NCI-H2171 treated with DMSO at 0.1 percent for 48 hours (cell line): Measurements from ENCODE around the gene WDR18.
"Not testable (repeated sequence)": the region's sequence is repeated elsewhere in the genome, so short reads cannot be mapped to it uniquely, and the experiment has no call there.

Experiments
- DNase-seq: peaks from one replicate; lab custom pipeline; 2025; lab: John Stamatoyannopoulos, UW

The WDR18 gene

GRCh38 chr19:950352-951066, 33.6 kb upstream of the WDR18 start:
- no peak for DNase-seq

GRCh38 chr19:952049-952679, 32.0 kb upstream of the WDR18 start:
- no peak for DNase-seq

- no peak for DNase-seq
Measured at GRCh38 chr19:952680-953444, 31.3 kb upstream of the WDR18 start.

GRCh38 chr19:953445-954271, 30.5 kb upstream of the WDR18 start:
- no peak for DNase-seq

- DNase-seq: no peak
Measured at GRCh38 chr19:954272-954671, 29.9 kb upstream of the WDR18 start.

- no peak for DNase-seq
Measured at GRCh38 chr19:954672-955494, 29.3 kb upstream of the WDR18 start.

GRCh38 chr19:955803-956765, 28.1 kb upstream of the WDR18 start:
- no peak for DNase-seq

- no peak for DNase-seq
Measured at GRCh38 chr19:956766-957440, 27.2 kb upstream of the WDR18 start.

GRCh38 chr19:957578-957977, 26.6 kb upstream of the WDR18 start:
- DNase-seq: not testable (repeated sequence)

- no peak for DNase-seq
Measured at GRCh38 chr19:958967-959855, 24.9 kb upstream of the WDR18 start.

GRCh38 chr19:960020-960419, 24.1 kb upstream of the WDR18 start:
- DNase-seq: no peak

GRCh38 chr19:960601-960938, 23.6 kb upstream of the WDR18 start:
- DNase-seq: no peak

GRCh38 chr19:961866-962620, 22.1 kb upstream of the WDR18 start:
- DNase-seq: peak; percentile 46

- no peak for DNase-seq
Measured at GRCh38 chr19:962683-963400, 21.3 kb upstream of the WDR18 start.

- no peak for DNase-seq
Measured at GRCh38 chr19:963486-963951, 20.6 kb upstream of the WDR18 start.

GRCh38 chr19:964116-964520, 20.0 kb upstream of the WDR18 start:
- DNase-seq: no peak
